Neuronal stem cell (in vitro differentiated cells): ENCODE measurements around the gene PTCD1.
"Not testable (repeated sequence)": the region's sequence is repeated elsewhere in the genome, so short reads cannot be mapped to it uniquely, and the experiment has no call there.

Experiments
- DNase-seq: peaks from one replicate; pipeline ENCODE4 v3.0.0-alpha.2; 2013; ENCODE audit warnings: low spot score
- H2AFZ ChIP-seq: one replicate; pipeline ENCODE4 v1.6.1; 2013; ENCODE audit warnings: mild to moderate bottlenecking, low read length, inconsistent platforms
- H2AK5ac ChIP-seq: 2 replicates; pipeline ENCODE4 v1.6.1; 2013; ENCODE audit warnings: low read depth, mild to moderate bottlenecking, inconsistent platforms, low read length, moderate library complexity, mixed read lengths
- H2BK120ac ChIP-seq: 2 replicates; pipeline ENCODE4 v1.6.1; 2013; ENCODE audit warnings: low read depth, mild to moderate bottlenecking, inconsistent platforms, low read length, moderate library complexity, mixed read lengths
- H2BK12ac ChIP-seq: one replicate; pipeline ENCODE4 v1.6.1; 2013; ENCODE audit warnings: low read length, inconsistent platforms
- H2BK15ac ChIP-seq: 2 replicates; pipeline ENCODE4 v1.6.1; 2013; ENCODE audit warnings: mild to moderate bottlenecking, low read length, inconsistent platforms, mixed read lengths
- H2BK5ac ChIP-seq: one replicate; pipeline ENCODE4 v1.6.1; 2013; ENCODE audit warnings: inconsistent platforms, mild to moderate bottlenecking, low read length, moderate library complexity
- H3K14ac ChIP-seq: one replicate; pipeline ENCODE4 v1.6.1; 2013; ENCODE audit warnings: low read length, inconsistent platforms
- H3K18ac ChIP-seq: 2 replicates; pipeline ENCODE4 v1.6.1; 2013; ENCODE audit warnings: low read length, inconsistent platforms
- H3K23ac ChIP-seq: 2 replicates; pipeline ENCODE4 v1.6.1; 2013; ENCODE audit warnings: low read depth, mild to moderate bottlenecking, mixed read lengths, low read length, inconsistent platforms; ENCODE audit not compliant: poor library complexity
- H3K27ac ChIP-seq: replicated peaks from 3 replicates; pipeline ENCODE4 v1.5.1; 2013; ENCODE audit warnings: low read length, inconsistent platforms
- H3K27me3 ChIP-seq, 3 experiments: 2 replicates each; pipeline ENCODE4 v1.6.1; 2013; ENCODE audit warnings: low read length in 3 of 3, mild to moderate bottlenecking in 2 of 3, inconsistent platforms in 1 of 3, low read depth in 1 of 3, mixed read lengths in 1 of 3, moderate library complexity in 1 of 3; ENCODE audit not compliant: control insufficient read depth in 3 of 3, insufficient read depth in 3 of 3
- H3K36me3 ChIP-seq, 2 donors: replicated peaks in 1 of 2; 2 replicates each; pipeline ENCODE4 v1.6.1; 2013; ENCODE audit warnings: low read length in 2 of 2; ENCODE audit not compliant: control insufficient read depth in 2 of 2, insufficient read depth in 2 of 2
- H3K4ac ChIP-seq: 2 replicates; pipeline ENCODE4 v1.6.1; 2013; ENCODE audit warnings: inconsistent platforms, mild to moderate bottlenecking, low read length, moderate library complexity
- H3K4me1 ChIP-seq, 2 donors: 1 replicate in 1 of 2; 2 replicates in 1 of 2; pipeline ENCODE4 v1.6.1; 2013; ENCODE audit warnings: low read length in 2 of 2, low read depth in 1 of 2; ENCODE audit not compliant: control insufficient read depth in 2 of 2, insufficient read depth in 1 of 2
- H3K4me2 ChIP-seq: one replicate; pipeline ENCODE4 v1.6.1; 2013; ENCODE audit warnings: mild to moderate bottlenecking, low read length, inconsistent platforms; ENCODE audit not compliant: insufficient read depth, poor library complexity, severe bottlenecking
- H3K4me3 ChIP-seq, 2 donors: 2 replicates each; pipeline ENCODE4 v1.5.1; 2013; ENCODE audit warnings: low read length in 2 of 2, mild to moderate bottlenecking in 2 of 2, inconsistent platforms in 1 of 2, moderate library complexity in 1 of 2
- H3K79me1 ChIP-seq: one replicate; pipeline ENCODE4 v1.6.1; 2013; ENCODE audit warnings: low read depth, mild to moderate bottlenecking, inconsistent platforms, low read length, moderate library complexity
- H3K9ac ChIP-seq: one replicate; pipeline ENCODE4 v1.6.1; 2013; ENCODE audit warnings: mild to moderate bottlenecking, low read depth, low read length, inconsistent platforms; ENCODE audit not compliant: poor library complexity
- H3K9me3 ChIP-seq, 2 donors: replicated peaks in 1 of 2; 2 replicates each; pipeline versions ENCODE3 to v1.6.1; 2013; ENCODE audit warnings: low read length in 2 of 2, mild to moderate bottlenecking in 2 of 2, inconsistent platforms in 1 of 2, low read depth in 1 of 2, mixed read lengths in 1 of 2, moderate library complexity in 1 of 2; ENCODE audit not compliant: control insufficient read depth in 2 of 2, insufficient read depth in 1 of 2
- H4K8ac ChIP-seq: one replicate; pipeline ENCODE4 v1.6.1; 2013; ENCODE audit warnings: low read depth, mild to moderate bottlenecking, inconsistent platforms, low read length, moderate library complexity
- H4K91ac ChIP-seq: one replicate; pipeline ENCODE4 v1.6.1; 2013; ENCODE audit warnings: low read length, low read depth, mild to moderate bottlenecking, inconsistent platforms; ENCODE audit not compliant: poor library complexity
- WGBS, 2 donors: extraction: QIAGEN DNeasy Blood & Tissue Kit; methylation state at CpG; one replicate each; pipeline ENCODE4 v1.1.7; 2013; ENCODE audit warnings: missing lambda C conversion rate in 2 of 2, mixed read lengths in 1 of 2; ENCODE audit not compliant: insufficient read length in 2 of 2, insufficient replicate concordance in 1 of 2; ENCODE audit errors: extremely low coverage in 2 of 2; 5-methylcytosine and 5-hydroxymethylcytosine counted together

PTCD1 gene

DNA sequence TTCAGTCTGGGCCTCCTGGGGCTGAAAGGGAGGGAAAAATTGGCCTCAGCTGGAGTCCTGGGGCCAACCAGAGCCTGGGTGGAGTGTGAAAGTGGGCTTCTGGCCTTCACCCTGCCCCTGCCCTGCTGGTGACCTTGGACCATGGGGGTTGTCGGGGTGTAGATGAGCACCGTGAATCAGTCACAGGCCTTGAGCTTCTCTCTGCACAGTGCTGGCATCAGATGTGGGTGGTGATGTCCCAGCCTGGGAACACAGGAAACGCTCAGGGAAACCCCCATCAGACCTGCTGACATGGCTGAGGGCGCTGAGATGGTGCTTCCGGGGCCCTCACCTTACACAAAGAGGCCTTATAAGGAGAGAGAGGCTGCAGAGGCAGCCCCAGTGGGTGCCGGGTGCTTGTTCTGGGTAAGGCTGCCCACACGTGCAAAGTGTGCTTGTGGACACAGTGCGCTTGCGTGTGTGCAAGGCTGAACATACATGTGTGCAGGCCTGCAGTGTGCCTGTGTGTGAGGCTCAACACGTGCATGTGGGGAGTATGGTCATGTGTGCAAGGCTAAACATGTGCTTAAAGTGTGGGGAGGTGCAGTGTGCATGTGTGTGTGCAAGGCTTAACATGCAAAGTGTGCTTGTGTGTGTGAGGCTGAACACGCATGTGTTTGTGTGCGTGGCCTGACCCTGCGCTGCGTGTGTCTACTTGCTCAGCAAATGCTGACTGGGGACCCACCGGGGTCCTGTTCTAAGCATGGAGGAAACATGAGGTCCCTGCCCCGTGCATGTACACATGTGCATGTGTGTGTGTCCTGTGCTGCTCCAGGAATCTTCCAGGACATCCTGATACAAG lies 57.6 kb downstream of the PTCD1 start:
- peak overlapping the region in 1 of 2 donors; percentile 23 for H3K4me3 ChIP-seq

DNA sequence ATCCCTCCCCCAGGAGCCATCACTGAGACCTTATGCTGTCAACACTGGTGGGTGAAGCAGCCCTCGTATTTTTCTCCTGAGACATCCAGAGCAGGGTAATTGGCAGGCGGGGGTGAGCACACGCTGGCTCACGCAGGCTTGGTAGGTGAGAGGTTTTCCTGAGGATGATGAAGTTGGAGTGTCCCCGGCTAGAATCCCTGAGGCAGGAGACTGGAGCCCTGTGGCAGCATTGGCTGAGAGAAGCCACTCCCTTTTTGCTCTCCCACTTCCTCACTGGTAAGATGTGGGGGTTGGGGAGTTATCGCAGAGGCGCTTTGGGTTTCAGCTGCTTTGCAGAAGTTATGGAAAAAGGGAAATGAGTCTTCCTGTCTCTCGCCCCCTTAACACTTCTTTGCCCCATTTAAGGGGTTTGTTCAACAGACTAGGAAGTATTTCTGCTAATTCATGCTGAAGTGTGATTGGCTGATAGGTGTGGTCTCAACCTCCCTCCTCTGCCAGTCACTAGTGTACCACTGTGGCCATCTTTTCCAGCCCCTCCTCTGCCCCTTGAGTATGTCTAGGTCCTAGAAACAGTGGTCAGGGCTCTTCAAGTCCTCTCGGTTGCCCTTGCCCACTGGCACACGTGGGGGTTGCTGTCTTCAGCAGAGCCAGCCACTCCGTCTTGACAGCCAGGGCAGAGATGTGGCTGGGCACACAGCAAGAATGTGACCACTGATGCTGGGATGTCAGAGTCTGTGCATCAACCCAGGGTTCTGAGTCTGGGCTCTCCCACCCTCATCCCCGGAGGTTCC lies 58.4 kb downstream of the PTCD1 start:
- no peak overlapping the region for H3K14ac ChIP-seq
- H4K8ac ChIP-seq: no peak overlapping the region
- H3K79me1 ChIP-seq: peaks cover 4% of the 10 kb centered on the region
- H2AFZ ChIP-seq: no peak overlapping the region
- H3K27me3 ChIP-seq: no peaks in the 10 kb centered on the region
- H3K4ac ChIP-seq: no peak overlapping the region
- no peak overlapping the region for H3K9ac ChIP-seq
- H2AK5ac ChIP-seq: no peak overlapping the region
- DNase-seq: no peak
- no peak overlapping the region for H3K18ac ChIP-seq
- no peaks in the 10 kb centered on the region for H3K9me3 ChIP-seq
- no peak overlapping the region for H2BK15ac ChIP-seq
- H2BK120ac ChIP-seq: no peak overlapping the region
- no peak overlapping the region for H4K91ac ChIP-seq
- H3K27ac ChIP-seq: no peak overlapping the region
- peaks cover 0 to 11% of the 10 kb centered on the region in 2 donors for H3K4me1 ChIP-seq
- no peak overlapping the region for H2BK12ac ChIP-seq
- no peak overlapping the region for H2BK5ac ChIP-seq
- no peak overlapping the region for H3K23ac ChIP-seq
- no peak overlapping the region for H3K4me2 ChIP-seq
- WGBS, 2 donors: no CpG with 5 or more reads among the region's 12 CpGs
- H3K36me3 ChIP-seq: peaks cover 2 to 4% of the 10 kb centered on the region in 2 donors
- no peak overlapping the region for H3K4me3 ChIP-seq

More for the DNA sequence above, 57.6 kb downstream of the PTCD1 start:
- H3K4me2 ChIP-seq: no peak overlapping the region
- no peak overlapping the region for H2BK15ac ChIP-seq
- no peak overlapping the region for H2AFZ ChIP-seq
- peaks cover 2 to 4% of the 10 kb centered on the region in 2 donors for H3K36me3 ChIP-seq
- no peak overlapping the region for H3K27ac ChIP-seq
- H3K9me3 ChIP-seq: no peaks in the 10 kb centered on the region
- no peaks in the 10 kb centered on the region for H3K27me3 ChIP-seq
- H2BK5ac ChIP-seq: no peak overlapping the region
- DNase-seq: no peak
- no peak overlapping the region for H4K8ac ChIP-seq
- H2BK12ac ChIP-seq: no peak overlapping the region
- peak overlapping the region; percentile 10 for H3K4ac ChIP-seq
- no peak overlapping the region for H2AK5ac ChIP-seq
- no CpG with 5 or more reads among the region's 16 CpGs for WGBS, 2 donors
- H3K14ac ChIP-seq: no peak overlapping the region
- no peak overlapping the region for H3K18ac ChIP-seq
- peak overlapping the region; percentile 16 for H3K9ac ChIP-seq
- peaks cover 6% of the 10 kb centered on the region for H3K79me1 ChIP-seq
- no peak overlapping the region for H3K23ac ChIP-seq
- peak overlapping the region; percentile 81 for H2BK120ac ChIP-seq
- H4K91ac ChIP-seq: no peak overlapping the region
- H3K4me1 ChIP-seq: peaks cover 0 to 11% of the 10 kb centered on the region in 2 donors

DNA sequence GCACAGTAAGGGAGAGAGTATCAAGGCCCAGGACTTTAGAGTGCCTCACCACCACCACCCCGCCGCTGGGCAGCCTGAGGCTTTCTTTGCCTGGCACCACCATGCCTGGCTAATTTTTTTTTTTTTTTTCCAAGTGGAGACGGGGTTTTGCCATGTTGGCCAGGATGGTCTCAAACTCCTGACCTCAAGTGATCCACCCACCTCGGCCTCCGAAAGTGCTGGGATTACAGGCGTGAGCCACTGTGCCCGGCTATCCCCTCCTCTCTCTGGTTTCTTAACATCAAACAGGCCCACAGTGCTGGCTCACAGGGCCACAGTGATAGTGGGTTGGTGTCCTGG lies 58.9 kb downstream of the PTCD1 start:
- not testable (repeated sequence) for DNase-seq, H3K27ac ChIP-seq, H3K14ac ChIP-seq, H2BK15ac ChIP-seq, H2AFZ ChIP-seq, H3K9me3 ChIP-seq, H3K4ac ChIP-seq, H2AK5ac ChIP-seq, H3K4me3 ChIP-seq, H3K79me1 ChIP-seq, H3K18ac ChIP-seq, H3K23ac ChIP-seq, H3K9ac ChIP-seq, H4K91ac ChIP-seq, H2BK5ac ChIP-seq, H3K27me3 ChIP-seq, H4K8ac ChIP-seq, H3K4me2 ChIP-seq, H2BK120ac ChIP-seq, H2BK12ac ChIP-seq, H3K36me3 ChIP-seq
- WGBS, 2 donors: no CpG with 5 or more reads among the region's 7 CpGs
- peaks cover 0 to 11% of the 10 kb centered on the region in 2 donors for H3K4me1 ChIP-seq

DNA sequence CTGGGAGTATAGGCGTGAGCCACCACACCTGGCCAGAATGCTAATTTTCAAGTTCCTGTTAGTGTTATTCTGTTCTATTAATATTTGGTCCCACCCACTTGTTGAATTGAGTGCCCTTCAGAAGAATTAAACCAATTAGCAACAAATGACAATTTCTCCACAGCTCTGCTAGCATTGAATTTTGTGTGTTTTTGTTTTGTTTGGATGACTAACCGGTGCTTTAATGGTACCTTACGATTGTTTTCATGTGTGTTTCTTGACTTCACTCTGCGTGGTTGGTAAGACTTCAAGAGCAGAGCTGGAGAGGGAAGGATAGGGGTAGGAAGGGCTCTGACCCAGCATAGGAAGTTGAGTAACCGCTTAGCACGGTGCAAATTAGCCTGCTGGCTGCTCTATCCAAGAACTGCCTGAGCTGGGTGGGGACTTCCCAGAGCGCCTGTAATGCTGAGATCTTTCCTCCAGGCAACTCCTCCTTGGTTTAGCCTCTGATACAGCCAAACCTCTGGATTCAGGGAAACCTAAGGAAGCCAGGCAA lies 59.5 kb downstream of the PTCD1 start:
- H3K18ac ChIP-seq: no peak overlapping the region
- H2BK120ac ChIP-seq: no peak overlapping the region
- H3K27ac ChIP-seq: no peak overlapping the region
- H3K4me1 ChIP-seq: peaks cover 0 to 11% of the 10 kb centered on the region in 2 donors
- H3K36me3 ChIP-seq: peaks cover 2 to 4% of the 10 kb centered on the region in 2 donors
- no peak overlapping the region for H3K23ac ChIP-seq
- no peak overlapping the region for H3K4me3 ChIP-seq
- H2BK12ac ChIP-seq: no peak overlapping the region
- no peak overlapping the region for H2AFZ ChIP-seq
- H2BK15ac ChIP-seq: no peak overlapping the region
- H3K79me1 ChIP-seq: peaks cover 4% of the 10 kb centered on the region
- DNase-seq: no peak
- no peak overlapping the region for H4K8ac ChIP-seq
- H4K91ac ChIP-seq: no peak overlapping the region
- no peak overlapping the region for H2BK5ac ChIP-seq
- H3K4me2 ChIP-seq: no peak overlapping the region
- no CpG with 5 or more reads among the region's 7 CpGs for WGBS, 2 donors
- H3K14ac ChIP-seq: no peak overlapping the region
- no peak overlapping the region for H3K9ac ChIP-seq
- H3K9me3 ChIP-seq: no peaks in the 10 kb centered on the region
- H2AK5ac ChIP-seq: no peak overlapping the region
- H3K27me3 ChIP-seq: no peaks in the 10 kb centered on the region
- no peak overlapping the region for H3K4ac ChIP-seq
